K562 (cell line): ENCODE measurements around the gene CPT1A. TPM values are rescaled to one million over a fixed set of nuclear protein-coding genes. Genes with fewer than 3 reads are reported as not detected.

Source experiments
- ATAC-seq: fragments of 200-7000 bp; cut with Tn5 transposase; 3 replicates; pipeline ENCODE4 v1.9.1; 2020; ENCODE audit warnings: moderate library complexity
- BruUV-seq: library from RNA; stranded (reverse); fragments of 400-500 nt; replicated peaks from 2 replicates; lab custom pipeline; 2021; lab: Mats Ljungman, UMichigan
- CTCF ChIA-PET: fragments of 300-600 bp; formaldehyde crosslinking; extraction: SDS; loops from one replicate; lab custom pipeline; 2021; ENCODE audit warnings: low intra/inter-chr PET ratio; lab: Yijun Ruan, JAX
- POLR2A ChIA-PET: fragments of 300-600, 350-650 bp; sonication (Branson Sonifier 250); formaldehyde crosslinking; extraction: SDS; loops from one replicate; lab custom pipeline; 2021; ENCODE audit warnings: antibody characterized with exemption, inconsistent platforms; lab: Yijun Ruan, JAX
- DNase-seq, 4 experiments: peaks; one replicate each; pipeline versions ENCODE4 v3.0.0 to v3.0.0-alpha.2; 2011 to 2018; ENCODE audit warnings: low spot score in 3 of 4, mixed read lengths in 3 of 4; ENCODE audit errors: extremely low read depth in 1 of 4
- FAIRE-seq: peaks from 2 replicates; lab custom pipeline; 2011; peaks lifted over from hg19 to GRCh38; lab: Jason Lieb, UNC
- H2AFZ ChIP-seq: 2 replicates; pipeline ENCODE4 v1.6.0; 2011; ENCODE audit warnings: low read depth, low read length, control low read depth, inconsistent platforms
- H3K27ac ChIP-seq: fragments of 200-600 bp; 3 replicates; pipeline ENCODE4 v1.8.0; 2011; ENCODE audit warnings: low read depth, mild to moderate bottlenecking, control low read depth, inconsistent platforms, low read length, moderate library complexity, mixed read lengths; ENCODE audit errors: extremely low read depth
- H3K27me3 ChIP-seq, 2 experiments: fragments of 300-600 bp in 1 of 2; 2 replicates in 1 of 2; 3 replicates in 1 of 2; pipeline versions ENCODE4 v1.6.0 to v1.8.0; 2011; ENCODE audit warnings: inconsistent platforms in 2 of 2, low read length in 2 of 2, mild to moderate bottlenecking in 1 of 2, mixed read lengths in 1 of 2, moderate library complexity in 1 of 2; ENCODE audit not compliant: control insufficient read depth in 2 of 2, insufficient read depth in 2 of 2
- H3K36me3 ChIP-seq: fragments of 300-600 bp; 3 replicates; pipeline ENCODE4 v1.8.0; 2011; ENCODE audit warnings: mild to moderate bottlenecking, low read length, inconsistent platforms; ENCODE audit not compliant: control insufficient read depth, insufficient read depth
- H3K4me1 ChIP-seq, 2 experiments: fragments of 200-600 bp in 1 of 2; replicated peaks in 1 of 2; 2 replicates in 1 of 2; 3 replicates in 1 of 2; pipeline versions ENCODE4 v1.5.1 to v1.8.0; 2011; ENCODE audit warnings: inconsistent platforms in 2 of 2, low read length in 2 of 2, mild to moderate bottlenecking in 1 of 2, mixed read lengths in 1 of 2, moderate library complexity in 1 of 2; ENCODE audit not compliant: control insufficient read depth in 2 of 2, insufficient read depth in 2 of 2
- H3K4me2 ChIP-seq: 2 replicates; pipeline ENCODE4 v1.6.1; 2011; ENCODE audit warnings: low read length, control low read depth, inconsistent platforms, mixed read lengths; ENCODE audit not compliant: insufficient read depth
- H3K4me3 ChIP-seq: fragments of 200-600 bp; sonication (generic), shearing (Covaris generic); 2 replicates; pipeline ENCODE4 v1.5.1; 2016; ENCODE audit warnings: control low read depth, inconsistent platforms
- H3K79me2 ChIP-seq: fragments of 200-600 bp; 3 replicates; pipeline ENCODE4 v1.8.0; 2011; ENCODE audit warnings: low read length, inconsistent platforms; ENCODE audit not compliant: control insufficient read depth, insufficient read depth
- H3K9ac ChIP-seq, 2 experiments: 2 replicates each; pipeline versions ENCODE4 v1.6.0 to v1.6.1; 2011; ENCODE audit warnings: low read depth in 2 of 2, low read length in 2 of 2, control low read depth in 1 of 2, inconsistent platforms in 1 of 2, mild to moderate bottlenecking in 1 of 2, mixed read lengths in 1 of 2; ENCODE audit not compliant: insufficient read depth in 1 of 2
- H3K9me1 ChIP-seq: one replicate; pipeline ENCODE4 v1.6.0; 2011; ENCODE audit warnings: inconsistent platforms, mild to moderate bottlenecking, low read length, moderate library complexity; ENCODE audit not compliant: control insufficient read depth, insufficient read depth
- H3K9me3 ChIP-seq: replicated peaks from 2 replicates; pipeline ENCODE4 v1.5.1; 2011; ENCODE audit warnings: low read depth, low read length, inconsistent platforms; ENCODE audit not compliant: control insufficient read depth, insufficient read depth
- H4K20me1 ChIP-seq: replicated peaks from 2 replicates; pipeline ENCODE4 v1.6.1; 2011; ENCODE audit warnings: low read length, inconsistent platforms, mixed read lengths; ENCODE audit not compliant: control insufficient read depth, insufficient read depth
- DEAF1 ChIP-seq: fragments of 450-650 bp; formaldehyde crosslinking; IDR thresholded peaks from 2 replicates; pipeline ENCODE4 v1.4.0; 2020; ENCODE audit warnings: mild to moderate bottlenecking, moderate library complexity
- ESRRB ChIP-seq: fragments of 250-450 bp; sonication (Bioruptor Pico); IDR thresholded peaks from 2 replicates; pipeline ENCODE4 v1.5.0; 2020; ENCODE audit warnings: mild to moderate bottlenecking, moderate library complexity, borderline replicate concordance
- MTF1 ChIP-seq: fragments of 250-450 bp; sonication (Bioruptor Pico); IDR thresholded peaks from 2 replicates; pipeline ENCODE4 v1.9.0; 2021; ENCODE audit warnings: moderate library complexity, mild to moderate bottlenecking, inconsistent platforms, borderline replicate concordance
- NFATC3 ChIP-seq: fragments of 450-650 bp; IDR thresholded peaks from 2 replicates; pipeline ENCODE4 v1.6.1; 2017; ENCODE audit warnings: mild to moderate bottlenecking
- RBM34 ChIP-seq: fragments of 200-400 bp; formaldehyde crosslinking; IDR thresholded peaks from 2 replicates; pipeline ENCODE4 v1.6.1; 2018; ENCODE audit warnings: low read length, borderline replicate concordance; ENCODE audit not compliant: insufficient read depth
- RFX5 ChIP-seq: IDR thresholded peaks from 2 replicates; pipeline ENCODE4 v1.6.1; 2011; ENCODE audit warnings: low read depth, mild to moderate bottlenecking, improper control_type of control experiment, low read length
- ZBTB26 ChIP-seq: fragments of 450-650 bp; formaldehyde crosslinking; IDR thresholded peaks from 2 replicates; pipeline ENCODE4 v1.4.0; 2022; ENCODE audit warnings: missing genetic modification characterization
- ZNF449 ChIP-seq: fragments of 250-450 bp; sonication (Bioruptor Pico); IDR thresholded peaks from 2 replicates; pipeline ENCODE4 v1.8.0; 2022; ENCODE audit warnings: moderate library complexity, mild to moderate bottlenecking, inconsistent platforms
- WGBS: fragments of 100-300 bp; shearing (Covaris generic); methylation state at CpG from one replicate; pipeline ENCODE4 v1.1.6; 2016; ENCODE audit warnings: low coverage, mixed read lengths; ENCODE audit not compliant: insufficient coverage; ENCODE audit errors: missing lambda C conversion rate; 5-methylcytosine and 5-hydroxymethylcytosine counted together
- in situ Hi-C: fragments of 300-500 bp; cut with MboI; formaldehyde crosslinking; loops from 4 replicates; pipeline ENCODE4 v1.15.0; 2018; ENCODE audit warnings: inconsistent platforms, mixed read lengths
- intact Hi-C: fragments of 100-400 bp; cut with micrococcal nuclease; formaldehyde crosslinking; loops from 2 replicates; pipeline ENCODE4 v1.14.2; 2022
- polyA plus RNA-seq, 8 experiments: library from polyadenylated mRNA; depleted of rRNA in 4 of 8; stranded (reverse) in 5 of 8; unstranded in 3 of 8; fragments of >200 nt; fragmentation: Nextera tagmentation in 2 of 8; fragmentation: Illumina TruSeq in 1 of 8; extraction: Ambion mirVana in 2 of 8; extraction: Trizol in 1 of 8; gene quantifications; 2 replicates each; pipeline versions ENCODE4 v1.2.1 to v1.2.3, GENCODE V29; 2011 to 2014; ENCODE audit warnings: inconsistent platforms in 1 of 8, missing spikeins in 1 of 8
- total RNA-seq, 7 experiments: library from RNA; depleted of rRNA in 6 of 7; stranded (reverse); fragments of >200 nt in 6 of 7; fragmentation: Illumina TruSeq in 2 of 7; extraction: Trizol in 2 of 7; gene quantifications; 2 replicates each; pipeline versions ENCODE4 v1.2.1 to v1.2.3, GENCODE V29; 2011 to 2021; ENCODE audit warnings: low replicate concordance in 1 of 7

CPT1A gene
- total and polyA plus RNA-seq, 9 of the 15 experiments (the other 6 are each of a cell fraction or from before 2014, with no cell fraction given), result 2.6 to 29.1 (median 12.3) TPM

DNA sequence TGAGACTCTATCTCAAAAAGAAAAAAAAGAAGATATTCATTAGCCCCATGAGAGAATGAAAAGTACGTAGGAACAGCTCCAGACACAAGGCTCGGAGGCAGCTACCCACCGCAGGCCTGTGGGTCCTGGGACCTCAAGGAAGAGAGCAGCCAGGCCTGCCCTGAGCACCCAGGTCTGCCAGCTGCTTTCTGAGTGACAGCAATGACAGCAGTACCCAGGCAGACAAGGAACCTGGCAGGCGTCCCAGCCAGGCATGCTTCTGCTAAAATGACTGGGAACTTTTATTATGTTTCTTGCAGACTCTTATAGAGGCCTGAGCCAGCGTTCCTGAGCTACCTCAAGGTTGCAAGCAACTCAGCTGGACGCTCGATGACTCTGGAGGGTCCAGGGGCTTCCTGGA, 31.6 kb downstream of the CPT1A start:
- peaks cover 13% of the 10 kb centered on the region; the same call in 1 of the 3 replicates for H3K36me3 ChIP-seq
- no peaks in the 10 kb centered on the region for H3K79me2 ChIP-seq
- TF ChIP-seq DEAF1 (CRISPR knock-in tag), result no peak
- no peak for TF ChIP-seq RBM34
- no peak for TF ChIP-seq ZNF449 (CRISPR knock-in tag)
- no peak for TF ChIP-seq ZBTB26 (CRISPR knock-in tag)
- TF ChIP-seq MTF1, result no peak
- TF ChIP-seq ESRRB (CRISPR knock-in tag), result no peak
- TF ChIP-seq RFX5, result no peak
- no peak for TF ChIP-seq NFATC3
- TF ChIP-seq, all 486 proteins: peak for 0
- ATAC-seq (no peak), FAIRE-seq (no peak), DNase-seq (no peak)
- intact Hi-C loops, result no loop called here
- Histone ChIP-seq H3K9ac (no peak overlapping the region), H3K9me3 (no peaks in the 10 kb centered on the region), H4K20me1 (no peaks in the 10 kb centered on the region), H3K9me1 (no peaks in the 10 kb centered on the region), H3K4me1 (peaks cover 0 to 8% of the 10 kb centered on the region in 2 experiments; a peak in 1 of 5 replicates), H3K27me3 (no peaks in the 10 kb centered on the region), H3K27ac (no peak overlapping the region), H3K4me3 (no peak overlapping the region), H2AFZ (no peak overlapping the region), H3K4me2 (no peak overlapping the region)
- in situ Hi-C loops, result no loop called here
- no TSS peak for BruUV-seq
- ChIA-PET CTCF (no interaction called here), POLR2A (interaction anchor here (0.5 to 1.2 kb wide), 2 partner anchors 10 to 36 kb away, joined by 3 read pairs; no protein-coding TSS in a partner anchor)
- WGBS, result 77% methylated on average over 7 of the region's 7 CpGs
